HG03095 (cell line): ENCODE data around the gene LAMTOR2.
A peak's percentile ranks its signal among the peaks of the same experiment; 100 is the strongest.

ENCODE experiments used
- ATAC-seq: cut with Tn5 transposase; IDR thresholded peaks from one replicate; pipeline ENCODE4 v1.9.1; 2021; ENCODE audit warnings: moderate library complexity; ENCODE audit not compliant: unreplicated experiment

The LAMTOR2 gene

GRCh38 chr1:156074661-156075060 lies 20.1 kb downstream of the LAMTOR2 start:
- ATAC-seq = no peak

GRCh38 chr1:156075162-156075561 lies 20.6 kb downstream of the LAMTOR2 start:
- ATAC-seq = no peak

GRCh38 chr1:156075775-156076204 lies 21.2 kb downstream of the LAMTOR2 start:
- no peak for ATAC-seq

GRCh38 chr1:156076609-156077429 lies 22.2 kb downstream of the LAMTOR2 start:
- ATAC-seq = peak; percentile 64

GRCh38 chr1:156077430-156077760 lies 22.8 kb downstream of the LAMTOR2 start:
- ATAC-seq = no peak

GRCh38 chr1:156078728-156079127 lies 24.1 kb downstream of the LAMTOR2 start:
- ATAC-seq = no peak

GRCh38 chr1:156079762-156080161 lies 25.2 kb downstream of the LAMTOR2 start:
- no peak for ATAC-seq

- ATAC-seq = no peak
These were observed 25.8 kb downstream of the LAMTOR2 start for GRCh38 chr1:156080241-156080862.

- no peak for ATAC-seq
These were observed 26.2 kb downstream of the LAMTOR2 start for GRCh38 chr1:156080863-156081179.

GRCh38 chr1:156081180-156081916 lies 26.8 kb downstream of the LAMTOR2 start:
- ATAC-seq = no peak

GRCh38 chr1:156081917-156082308 lies 27.3 kb downstream of the LAMTOR2 start:
- ATAC-seq = no peak

GRCh38 chr1:156082309-156083091 lies 27.9 kb downstream of the LAMTOR2 start, which contains the start of gene MEX3A:
Gene MEX3A, minus strand, starts transcription at chr1:156082465. Its CDS starts 467 bp downstream, at chr1:156081998.
- ATAC-seq = no peak

GRCh38 chr1:156083800-156084790 lies 29.5 kb downstream of the LAMTOR2 start:
- no peak for ATAC-seq

- no peak for ATAC-seq
These were observed 31.7 kb downstream of the LAMTOR2 start for GRCh38 chr1:156086256-156086662.

GRCh38 chr1:156089704-156090103 lies 35.1 kb downstream of the LAMTOR2 start:
- ATAC-seq = no peak

- no peak for ATAC-seq
These were observed 35.7 kb downstream of the LAMTOR2 start for GRCh38 chr1:156090138-156090839.

GRCh38 chr1:156090840-156091188 lies 36.2 kb downstream of the LAMTOR2 start:
- no peak for ATAC-seq

GRCh38 chr1:156091610-156092009 lies 37.0 kb downstream of the LAMTOR2 start:
- ATAC-seq = no peak

GRCh38 chr1:156095906-156096508 lies 41.4 kb downstream of the LAMTOR2 start:
- ATAC-seq = no peak
